Measurements from ENCODE around the gene AFF4. TPM values are rescaled to one million over a fixed set of nuclear protein-coding genes. Genes with fewer than 3 reads are reported as not detected.
"Not testable (repeated sequence)": the region's sequence is repeated elsewhere in the genome, so short reads cannot be mapped to it uniquely, and the experiment has no call there.

AFF4 gene
- total and polyA plus RNA-seq, 2 donors (not counting 1 experiment from before 2014, with no cell fraction given): 16.2 to 81.5 TPM

DNA sequence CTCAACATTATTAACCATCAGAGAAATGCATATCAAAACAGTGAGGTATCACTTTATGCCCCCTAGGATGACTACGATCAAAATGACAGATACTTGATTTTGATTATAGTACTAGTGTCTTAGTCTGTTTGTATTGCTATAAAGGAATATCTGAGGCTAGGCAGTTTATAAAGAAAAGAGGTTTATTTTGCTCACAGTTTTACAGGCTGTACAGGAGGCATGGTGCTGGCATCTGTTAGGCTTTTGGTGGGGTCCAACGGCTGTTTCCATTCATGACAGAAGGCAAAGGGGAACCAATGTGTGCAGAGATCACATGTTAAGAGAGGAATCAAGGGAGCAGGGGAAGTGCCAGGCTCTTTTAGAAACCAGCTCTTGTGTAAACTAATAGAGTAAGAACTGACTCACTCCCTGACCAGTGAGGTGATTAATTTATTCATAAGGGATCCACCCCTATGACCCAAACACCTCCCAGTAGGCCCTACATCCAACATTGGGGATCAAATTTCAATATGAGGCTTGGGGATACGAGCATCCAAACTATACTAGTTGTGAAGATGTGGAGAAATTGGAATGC, 16.0 kb upstream of the AFF4 start:
- H3K27ac Mint-ChIP-seq: no peak overlapping the region
- no peaks in the 10 kb centered on the region for H3K27me3 Mint-ChIP-seq
- H3K4me1 Mint-ChIP-seq: no peaks in the 10 kb centered on the region
- no peak for DNase-seq
- Histone ChIP-seq H3K9me3 (ENCODE audit: control extremely low read depth in 1 of 3, control insufficient read depth in 2 of 3, insufficient read depth in 1 of 3, low read length in 2 of 3) (peaks cover 0 to 11% (median 3%) of the 10 kb centered on the region in 3 donors), H3K4me3 (ENCODE audit: control extremely low read depth in 1 of 5, extremely low read depth in 1 of 5, insufficient read depth in 1 of 5, low read depth in 2 of 5, low read length in 4 of 5) (no peak overlapping the region), H4K20me1 (ENCODE audit: control insufficient read depth, insufficient read depth, low read length, poor library complexity, severe bottlenecking) (no peaks in the 10 kb centered on the region), H3K9ac (ENCODE audit: low read length) (no peak overlapping the region), H2AFZ (ENCODE audit: insufficient read depth, low read depth, low read length, poor library complexity, severe bottlenecking) (no peak overlapping the region), H3K27me3 (replicated peaks in 1 of 4; ENCODE audit: control extremely low read depth in 1 of 4, control insufficient read depth in 3 of 4, insufficient read depth in 4 of 4, low read length in 3 of 4) (no peaks in the 10 kb centered on the region), H3K27ac (ENCODE audit: low read length in 2 of 2) (no peak overlapping the region), H3K36me3 (replicated peaks in 1 of 2; ENCODE audit: control extremely low read depth in 1 of 2, control insufficient read depth in 1 of 2, extremely low read depth in 1 of 2, insufficient read depth in 2 of 2, low read length in 1 of 2) (no peaks in the 10 kb centered on the region), H3K4me1 (ENCODE audit: control insufficient read depth in 2 of 2, insufficient read depth in 2 of 2, low read length in 2 of 2) (no peaks in the 10 kb centered on the region), H3K79me2 (ENCODE audit: control insufficient read depth, insufficient read depth, low read length) (no peaks in the 10 kb centered on the region), H3K4me2 (replicated peaks; ENCODE audit: low read depth, low read length, poor library complexity, severe bottlenecking) (no peak overlapping the region)
- H3K9me3 Mint-ChIP-seq (ENCODE audit: insufficient read depth): peaks cover 4% of the 10 kb centered on the region
- TF ChIP-seq, protein P1, sequence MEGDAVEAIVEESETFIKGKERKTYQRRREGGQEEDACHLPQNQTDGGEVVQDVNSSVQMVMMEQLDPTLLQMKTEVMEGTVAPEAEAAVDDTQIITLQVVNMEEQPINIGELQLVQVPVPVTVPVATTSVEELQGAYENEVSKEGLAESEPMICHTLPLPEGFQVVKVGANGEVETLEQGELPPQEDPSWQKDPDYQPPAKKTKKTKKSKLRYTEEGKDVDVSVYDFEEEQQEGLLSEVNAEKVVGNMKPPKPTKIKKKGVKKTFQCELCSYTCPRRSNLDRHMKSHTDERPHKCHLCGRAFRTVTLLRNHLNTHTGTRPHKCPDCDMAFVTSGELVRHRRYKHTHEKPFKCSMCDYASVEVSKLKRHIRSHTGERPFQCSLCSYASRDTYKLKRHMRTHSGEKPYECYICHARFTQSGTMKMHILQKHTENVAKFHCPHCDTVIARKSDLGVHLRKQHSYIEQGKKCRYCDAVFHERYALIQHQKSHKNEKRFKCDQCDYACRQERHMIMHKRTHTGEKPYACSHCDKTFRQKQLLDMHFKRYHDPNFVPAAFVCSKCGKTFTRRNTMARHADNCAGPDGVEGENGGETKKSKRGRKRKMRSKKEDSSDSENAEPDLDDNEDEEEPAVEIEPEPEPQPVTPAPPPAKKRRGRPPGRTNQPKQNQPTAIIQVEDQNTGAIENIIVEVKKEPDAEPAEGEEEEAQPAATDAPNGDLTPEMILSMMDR (IDR thresholded peaks at IDR 0.05): no peak
- TF ChIP-seq EZH2 (IDR thresholded peaks at IDR 0.05; ENCODE audit: borderline replicate concordance, insufficient read depth, low read depth, low read length, poor library complexity, severe bottlenecking): no peak
- ChIA-PET CTCF (no interaction called here), POLR2A (no interaction called here)
- intact Hi-C loops (cut with micrococcal nuclease): no loop called here
- WGBS (ENCODE audit: insufficient coverage): 67% methylated on average over 2 of the region's 3 CpGs
- H3K4me3 Mint-ChIP-seq: no peak overlapping the region
- ATAC-seq (ENCODE audit: low read depth): no peak

DNA sequence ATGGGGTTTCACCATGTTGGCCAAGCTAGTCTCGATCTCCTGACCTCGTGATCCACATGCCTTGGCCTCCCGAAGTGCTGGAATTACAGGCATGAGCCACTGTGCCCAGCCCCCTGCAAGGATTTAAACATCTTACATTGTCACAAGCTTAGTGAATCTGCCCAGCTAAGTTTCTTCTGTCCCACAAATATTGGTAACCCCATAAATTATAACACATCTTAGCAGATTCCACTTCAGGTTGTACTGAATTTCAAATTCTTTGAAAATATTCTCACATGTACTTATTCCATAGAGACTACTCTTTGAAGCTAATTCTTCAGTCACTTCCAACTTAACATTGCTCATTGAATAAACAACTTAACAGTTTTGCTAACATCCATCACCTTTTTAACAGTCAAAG, 13.4 kb upstream of the AFF4 start:
- Mint-ChIP-seq H3K4me1 (no peaks in the 10 kb centered on the region), H3K27me3 (no peaks in the 10 kb centered on the region), H3K4me3 (no peak overlapping the region), H3K27ac (no peak overlapping the region), H3K9me3 (ENCODE audit: insufficient read depth) (peaks cover 4% of the 10 kb centered on the region)
- H3K27me3 ChIP-seq (replicated peaks in 1 of 4; ENCODE audit: control extremely low read depth in 1 of 4, control insufficient read depth in 3 of 4, insufficient read depth in 4 of 4, low read length in 3 of 4): no peaks in the 10 kb centered on the region
- H3K4me3 ChIP-seq (ENCODE audit: control extremely low read depth in 1 of 5, extremely low read depth in 1 of 5, insufficient read depth in 1 of 5, low read depth in 2 of 5, low read length in 4 of 5): no peak overlapping the region
- H3K4me2 ChIP-seq (replicated peaks; ENCODE audit: low read depth, low read length, poor library complexity, severe bottlenecking): no peak overlapping the region
- intact Hi-C loops (cut with micrococcal nuclease): no loop called here
- H3K27ac ChIP-seq (ENCODE audit: low read length in 2 of 2): no peak overlapping the region
- H3K79me2 ChIP-seq (ENCODE audit: control insufficient read depth, insufficient read depth, low read length): no peaks in the 10 kb centered on the region
- peaks cover 0 to 11% (median 3%) of the 10 kb centered on the region in 3 donors for H3K9me3 ChIP-seq (ENCODE audit: control extremely low read depth in 1 of 3, control insufficient read depth in 2 of 3, insufficient read depth in 1 of 3, low read length in 2 of 3)
- no peaks in the 10 kb centered on the region for H3K36me3 ChIP-seq (replicated peaks in 1 of 2; ENCODE audit: control extremely low read depth in 1 of 2, control insufficient read depth in 1 of 2, extremely low read depth in 1 of 2, insufficient read depth in 2 of 2, low read length in 1 of 2)
- H3K9ac ChIP-seq (ENCODE audit: low read length): no peak overlapping the region
- no peak overlapping the region for H2AFZ ChIP-seq (ENCODE audit: insufficient read depth, low read depth, low read length, poor library complexity, severe bottlenecking)
- 94% methylated on average over 3 of the region's 3 CpGs for WGBS (ENCODE audit: insufficient coverage)
- no peaks in the 10 kb centered on the region for H3K4me1 ChIP-seq (ENCODE audit: control insufficient read depth in 2 of 2, insufficient read depth in 2 of 2, low read length in 2 of 2)
- no peak for TF ChIP-seq EZH2 (IDR thresholded peaks at IDR 0.05; ENCODE audit: borderline replicate concordance, insufficient read depth, low read depth, low read length, poor library complexity, severe bottlenecking)
- TF ChIP-seq, protein P1 (IDR thresholded peaks at IDR 0.05): no peak
- DNase-seq: no peak
- H4K20me1 ChIP-seq (ENCODE audit: control insufficient read depth, insufficient read depth, low read length, poor library complexity, severe bottlenecking): no peaks in the 10 kb centered on the region
- ChIA-PET POLR2A (no interaction called here), CTCF (interaction anchor here (1.1 to 1.7 kb wide), 2 partner anchors 12 to 93 kb away, joined by 3 to 5 read pairs; no protein-coding TSS in a partner anchor)
- ATAC-seq (ENCODE audit: low read depth): no peak

DNA sequence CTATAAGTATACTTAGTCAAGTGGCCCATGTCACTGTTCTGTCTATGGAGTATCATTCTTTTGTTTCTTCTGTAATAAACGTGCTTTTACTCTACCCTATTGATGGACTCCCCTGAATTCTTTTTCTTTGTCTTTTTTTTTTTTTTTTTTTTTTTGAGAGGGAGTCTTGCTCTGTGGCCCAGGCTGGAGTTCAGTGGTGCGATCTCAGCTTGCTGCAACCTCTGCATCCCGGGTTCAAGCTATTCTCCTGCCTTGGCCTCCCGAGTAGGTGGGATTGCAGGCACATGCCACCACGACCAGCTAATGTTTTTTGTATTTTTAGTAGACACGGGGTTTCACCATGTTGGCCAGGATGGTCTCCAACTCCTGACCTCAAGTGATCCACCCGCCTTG, 9.0 kb upstream of the AFF4 start:
- H2AFZ ChIP-seq (ENCODE audit: insufficient read depth, low read depth, low read length, poor library complexity, severe bottlenecking); intact Hi-C loops (cut with micrococcal nuclease); H3K4me1 ChIP-seq (ENCODE audit: control insufficient read depth in 2 of 2, insufficient read depth in 2 of 2, low read length in 2 of 2); H3K27me3 Mint-ChIP-seq; CTCF ChIA-PET; DNase-seq; H3K4me2 ChIP-seq (replicated peaks; ENCODE audit: low read depth, low read length, poor library complexity, severe bottlenecking); H3K4me1 Mint-ChIP-seq; H3K36me3 ChIP-seq (replicated peaks in 1 of 2; ENCODE audit: control extremely low read depth in 1 of 2, control insufficient read depth in 1 of 2, extremely low read depth in 1 of 2, insufficient read depth in 2 of 2, low read length in 1 of 2); H3K27me3 ChIP-seq (replicated peaks in 1 of 4; ENCODE audit: control extremely low read depth in 1 of 4, control insufficient read depth in 3 of 4, insufficient read depth in 4 of 4, low read length in 3 of 4); H3K4me3 Mint-ChIP-seq; H3K79me2 ChIP-seq (ENCODE audit: control insufficient read depth, insufficient read depth, low read length); H3K9me3 ChIP-seq (ENCODE audit: control extremely low read depth in 1 of 3, control insufficient read depth in 2 of 3, insufficient read depth in 1 of 3, low read length in 2 of 3); H3K27ac Mint-ChIP-seq; H3K4me3 ChIP-seq (ENCODE audit: control extremely low read depth in 1 of 5, extremely low read depth in 1 of 5, insufficient read depth in 1 of 5, low read depth in 2 of 5, low read length in 4 of 5); H3K27ac ChIP-seq (ENCODE audit: low read length in 2 of 2); H4K20me1 ChIP-seq (ENCODE audit: control insufficient read depth, insufficient read depth, low read length, poor library complexity, severe bottlenecking); H3K9ac ChIP-seq (ENCODE audit: low read length); H3K9me3 Mint-ChIP-seq (ENCODE audit: insufficient read depth); ATAC-seq (ENCODE audit: low read depth): not testable (repeated sequence)
- 95% methylated on average over 5 of the region's 7 CpGs for WGBS (ENCODE audit: insufficient coverage)
- POLR2A ChIA-PET: interaction anchor here (0.7 kb wide), 1 partner anchor 127 kb away, joined by 6 read pairs; no protein-coding TSS in a partner anchor

Measured in B cell (primary cell).